Keratinocyte (primary cell): Measurements from ENCODE around the gene MARS1.
"Not testable (repeated sequence)": the region's sequence is repeated elsewhere in the genome, so short reads cannot be mapped to it uniquely, and the experiment has no call there.

Experiments used
- EZH2 ChIP-seq: IDR thresholded peaks from one replicate; pipeline ENCODE4 v1.6.1; 2012; ENCODE audit warnings: inconsistent platforms, mild to moderate bottlenecking, low read length, moderate library complexity
- TF ChIP-seq, protein P1 (sequence below), 3 experiments: IDR thresholded peaks in 1 of 3; conservative IDR thresholded peaks in 1 of 3; optimal IDR thresholded peaks in 1 of 3; 2 replicates in 2 of 3; 3 replicates in 1 of 3; pipeline versions ENCODE3 to v1.5.1; 2011; ENCODE audit warnings: low read length in 3 of 3, mild to moderate bottlenecking in 3 of 3, moderate library complexity in 2 of 3, control low read depth in 1 of 3, inconsistent platforms in 1 of 3; ENCODE audit not compliant: insufficient read depth in 2 of 3; ENCODE audit errors: extremely low read depth in 1 of 3

DNA sequence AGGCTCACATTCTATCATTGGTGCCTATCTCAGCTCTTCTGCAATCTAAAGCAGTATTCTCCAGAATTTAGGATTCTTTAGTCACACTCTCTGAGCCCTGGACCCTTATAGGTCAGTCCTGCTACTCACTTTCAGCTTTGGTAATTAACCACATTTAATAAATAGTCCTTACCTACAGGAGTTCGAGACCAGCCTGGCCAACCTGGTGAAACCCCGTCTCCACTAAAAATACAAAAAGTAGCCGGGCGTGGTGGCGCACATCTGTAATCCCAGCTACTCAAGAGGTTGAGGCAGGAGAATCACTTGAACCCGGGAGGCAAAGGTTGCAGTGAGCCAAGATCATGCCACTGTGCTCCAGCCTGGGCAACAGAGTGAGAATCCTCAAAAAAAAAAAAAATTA is 25.8 kb downstream of the MARS1 start:
- TF ChIP-seq, protein P1, sequence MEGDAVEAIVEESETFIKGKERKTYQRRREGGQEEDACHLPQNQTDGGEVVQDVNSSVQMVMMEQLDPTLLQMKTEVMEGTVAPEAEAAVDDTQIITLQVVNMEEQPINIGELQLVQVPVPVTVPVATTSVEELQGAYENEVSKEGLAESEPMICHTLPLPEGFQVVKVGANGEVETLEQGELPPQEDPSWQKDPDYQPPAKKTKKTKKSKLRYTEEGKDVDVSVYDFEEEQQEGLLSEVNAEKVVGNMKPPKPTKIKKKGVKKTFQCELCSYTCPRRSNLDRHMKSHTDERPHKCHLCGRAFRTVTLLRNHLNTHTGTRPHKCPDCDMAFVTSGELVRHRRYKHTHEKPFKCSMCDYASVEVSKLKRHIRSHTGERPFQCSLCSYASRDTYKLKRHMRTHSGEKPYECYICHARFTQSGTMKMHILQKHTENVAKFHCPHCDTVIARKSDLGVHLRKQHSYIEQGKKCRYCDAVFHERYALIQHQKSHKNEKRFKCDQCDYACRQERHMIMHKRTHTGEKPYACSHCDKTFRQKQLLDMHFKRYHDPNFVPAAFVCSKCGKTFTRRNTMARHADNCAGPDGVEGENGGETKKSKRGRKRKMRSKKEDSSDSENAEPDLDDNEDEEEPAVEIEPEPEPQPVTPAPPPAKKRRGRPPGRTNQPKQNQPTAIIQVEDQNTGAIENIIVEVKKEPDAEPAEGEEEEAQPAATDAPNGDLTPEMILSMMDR (optimal IDR thresholded peaks at IDR 0.05 in 1 of 3, IDR thresholded peaks at IDR 0.05 in 1 of 3, conservative IDR thresholded peaks at IDR 0.05 in 1 of 3; ENCODE audit: extremely low read depth in 1 of 3, insufficient read depth in 2 of 3, low read length in 3 of 3) = not testable (repeated sequence)
- TF ChIP-seq EZH2 = not testable (repeated sequence)
